SK-N-SH (cell line): ENCODE measurements around the gene HJV.

Experiments used
- EP300 ChIP-seq, 2 experiments: IDR thresholded peaks; 2 replicates each; pipeline versions ENCODE4 v1.4.0 to v1.6.1; 2012; ENCODE audit warnings: borderline replicate concordance in 1 of 2, low read depth in 1 of 2, low read length in 1 of 2
- GABPA ChIP-seq: IDR thresholded peaks from 2 replicates; pipeline ENCODE4 v1.4.0; 2012; ENCODE audit warnings: low read depth, mild to moderate bottlenecking
- GATA2 ChIP-seq: sonication (generic); formaldehyde crosslinking; IDR thresholded peaks from 2 replicates; pipeline ENCODE4 v1.5.0; 2020; ENCODE audit warnings: mild to moderate bottlenecking, missing genetic modification reagents
- JUND ChIP-seq: IDR thresholded peaks from 2 replicates; pipeline ENCODE4 v1.4.0; 2012
- MEF2A ChIP-seq: IDR thresholded peaks from 2 replicates; pipeline ENCODE4 v1.4.0; 2012; ENCODE audit warnings: low read depth, borderline replicate concordance
- POLR2AphosphoS5 ChIP-seq: IDR thresholded peaks from 2 replicates; pipeline ENCODE4 v1.6.1; 2012; ENCODE audit warnings: low read depth, low read length
- RAD21 ChIP-seq: IDR thresholded peaks from 2 replicates; pipeline ENCODE4 v1.6.1; 2012; ENCODE audit warnings: mild to moderate bottlenecking, low read length
- RCOR1 ChIP-seq: fragments of 150-350 bp; IDR thresholded peaks from 2 replicates; pipeline ENCODE4 v1.6.1; 2017; ENCODE audit warnings: antibody characterized with exemption, low read length
- RFX5 ChIP-seq: IDR thresholded peaks from 2 replicates; pipeline ENCODE4 v1.6.1; 2012; ENCODE audit warnings: mild to moderate bottlenecking, improper control_type of control experiment, low read length
- SIN3A ChIP-seq: IDR thresholded peaks from 2 replicates; pipeline ENCODE4 v1.6.1; 2012; ENCODE audit warnings: low read depth, mild to moderate bottlenecking, low read length, moderate library complexity, borderline replicate concordance
- TF ChIP-seq, protein P1 (sequence below): IDR thresholded peaks from 2 replicates; pipeline ENCODE4 v1.6.1; 2012; ENCODE audit warnings: mild to moderate bottlenecking, low read depth, low read length, moderate library complexity
- TF ChIP-seq, protein P2 (sequence below): fragments of 200-600 bp; sonication (generic); IDR thresholded peaks from 2 replicates; pipeline ENCODE4 v1.6.1; 2017; ENCODE audit warnings: antibody characterized with exemption, mild to moderate bottlenecking, moderate library complexity
- TF ChIP-seq, protein P3 (sequence below): IDR thresholded peaks from 2 replicates; pipeline ENCODE4 v1.4.0; 2012; ENCODE audit warnings: low read depth, borderline replicate concordance

DNA sequence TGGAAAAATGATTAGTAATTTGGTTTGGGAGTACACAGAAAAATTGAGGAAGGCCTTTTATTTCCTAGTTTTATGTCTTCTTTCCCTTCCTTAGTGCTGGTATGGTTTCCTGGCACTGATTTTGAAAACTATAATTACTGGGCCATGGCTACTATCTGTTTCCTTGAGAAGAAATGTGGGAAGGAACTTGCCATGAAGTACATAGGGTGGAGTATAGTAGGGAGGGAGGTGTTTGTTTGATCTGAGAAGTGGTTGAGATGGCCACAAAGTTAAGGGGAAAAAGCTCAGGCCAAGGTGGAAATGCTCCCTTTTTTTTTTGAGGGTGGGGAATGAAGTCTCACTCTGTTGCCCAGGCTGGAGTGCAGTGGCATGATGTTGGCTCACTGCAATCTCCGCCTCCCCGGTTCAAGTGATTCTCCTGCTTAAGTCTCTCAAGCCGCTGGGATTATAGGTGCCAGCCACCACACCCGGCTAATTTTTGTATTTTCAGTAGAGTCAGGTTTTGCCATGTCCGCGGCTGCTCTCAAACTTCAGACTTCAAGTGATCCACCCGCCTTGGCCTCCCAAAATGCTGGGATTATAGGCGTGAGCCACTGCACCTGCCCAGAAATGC is 11.3 kb downstream of the HJV start:
- TF ChIP-seq GABPA (no peak), JUND (no peak), POLR2AphosphoS5 (no peak), RCOR1 (no peak), RAD21 (no peak), EP300 (IDR thresholded peaks at IDR 0.05; ENCODE audit: borderline replicate concordance in 1 of 2, low read depth in 1 of 2, low read length in 1 of 2) (no peak), SIN3A (no peak), RFX5 (no peak), MEF2A (no peak), GATA2 (no peak)
- TF ChIP-seq, protein P1, sequence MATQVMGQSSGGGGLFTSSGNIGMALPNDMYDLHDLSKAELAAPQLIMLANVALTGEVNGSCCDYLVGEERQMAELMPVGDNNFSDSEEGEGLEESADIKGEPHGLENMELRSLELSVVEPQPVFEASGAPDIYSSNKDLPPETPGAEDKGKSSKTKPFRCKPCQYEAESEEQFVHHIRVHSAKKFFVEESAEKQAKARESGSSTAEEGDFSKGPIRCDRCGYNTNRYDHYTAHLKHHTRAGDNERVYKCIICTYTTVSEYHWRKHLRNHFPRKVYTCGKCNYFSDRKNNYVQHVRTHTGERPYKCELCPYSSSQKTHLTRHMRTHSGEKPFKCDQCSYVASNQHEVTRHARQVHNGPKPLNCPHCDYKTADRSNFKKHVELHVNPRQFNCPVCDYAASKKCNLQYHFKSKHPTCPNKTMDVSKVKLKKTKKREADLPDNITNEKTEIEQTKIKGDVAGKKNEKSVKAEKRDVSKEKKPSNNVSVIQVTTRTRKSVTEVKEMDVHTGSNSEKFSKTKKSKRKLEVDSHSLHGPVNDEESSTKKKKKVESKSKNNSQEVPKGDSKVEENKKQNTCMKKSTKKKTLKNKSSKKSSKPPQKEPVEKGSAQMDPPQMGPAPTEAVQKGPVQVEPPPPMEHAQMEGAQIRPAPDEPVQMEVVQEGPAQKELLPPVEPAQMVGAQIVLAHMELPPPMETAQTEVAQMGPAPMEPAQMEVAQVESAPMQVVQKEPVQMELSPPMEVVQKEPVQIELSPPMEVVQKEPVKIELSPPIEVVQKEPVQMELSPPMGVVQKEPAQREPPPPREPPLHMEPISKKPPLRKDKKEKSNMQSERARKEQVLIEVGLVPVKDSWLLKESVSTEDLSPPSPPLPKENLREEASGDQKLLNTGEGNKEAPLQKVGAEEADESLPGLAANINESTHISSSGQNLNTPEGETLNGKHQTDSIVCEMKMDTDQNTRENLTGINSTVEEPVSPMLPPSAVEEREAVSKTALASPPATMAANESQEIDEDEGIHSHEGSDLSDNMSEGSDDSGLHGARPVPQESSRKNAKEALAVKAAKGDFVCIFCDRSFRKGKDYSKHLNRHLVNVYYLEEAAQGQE = no peak
- TF ChIP-seq, protein P2, sequence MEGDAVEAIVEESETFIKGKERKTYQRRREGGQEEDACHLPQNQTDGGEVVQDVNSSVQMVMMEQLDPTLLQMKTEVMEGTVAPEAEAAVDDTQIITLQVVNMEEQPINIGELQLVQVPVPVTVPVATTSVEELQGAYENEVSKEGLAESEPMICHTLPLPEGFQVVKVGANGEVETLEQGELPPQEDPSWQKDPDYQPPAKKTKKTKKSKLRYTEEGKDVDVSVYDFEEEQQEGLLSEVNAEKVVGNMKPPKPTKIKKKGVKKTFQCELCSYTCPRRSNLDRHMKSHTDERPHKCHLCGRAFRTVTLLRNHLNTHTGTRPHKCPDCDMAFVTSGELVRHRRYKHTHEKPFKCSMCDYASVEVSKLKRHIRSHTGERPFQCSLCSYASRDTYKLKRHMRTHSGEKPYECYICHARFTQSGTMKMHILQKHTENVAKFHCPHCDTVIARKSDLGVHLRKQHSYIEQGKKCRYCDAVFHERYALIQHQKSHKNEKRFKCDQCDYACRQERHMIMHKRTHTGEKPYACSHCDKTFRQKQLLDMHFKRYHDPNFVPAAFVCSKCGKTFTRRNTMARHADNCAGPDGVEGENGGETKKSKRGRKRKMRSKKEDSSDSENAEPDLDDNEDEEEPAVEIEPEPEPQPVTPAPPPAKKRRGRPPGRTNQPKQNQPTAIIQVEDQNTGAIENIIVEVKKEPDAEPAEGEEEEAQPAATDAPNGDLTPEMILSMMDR = no peak
- TF ChIP-seq, protein P3, sequence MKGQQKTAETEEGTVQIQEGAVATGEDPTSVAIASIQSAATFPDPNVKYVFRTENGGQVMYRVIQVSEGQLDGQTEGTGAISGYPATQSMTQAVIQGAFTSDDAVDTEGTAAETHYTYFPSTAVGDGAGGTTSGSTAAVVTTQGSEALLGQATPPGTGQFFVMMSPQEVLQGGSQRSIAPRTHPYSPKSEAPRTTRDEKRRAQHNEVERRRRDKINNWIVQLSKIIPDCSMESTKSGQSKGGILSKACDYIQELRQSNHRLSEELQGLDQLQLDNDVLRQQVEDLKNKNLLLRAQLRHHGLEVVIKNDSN = no peak
